Daoy (cell line): Measurements from ENCODE around the gene STIP1. TPM values are rescaled to one million over a fixed set of nuclear protein-coding genes. Genes with fewer than 3 reads are reported as not detected.

ENCODE experiments used
- DNase-seq: peaks from one replicate; pipeline ENCODE4 v3.0.0-alpha.2; 2015; ENCODE audit warnings: low read depth
- total RNA-seq: library from RNA; depleted of rRNA; stranded (reverse); fragments of >200 nt; shearing (Covaris generic); gene quantifications from 2 replicates; pipeline ENCODE4 v1.2.3, GENCODE V29; 2014

STIP1 gene
- total RNA-seq, 1 experiment from 2014 or later = 283 TPM

- DNase-seq = no peak
These were observed 36.7 kb downstream of the STIP1 start for GRCh38 chr11:64222651-64223000.

- DNase-seq = no peak
These were observed 37.2 kb downstream of the STIP1 start for GRCh38 chr11:64223001-64223651.

GRCh38 chr11:64224151-64224890, 38.4 kb downstream of the STIP1 start:
- DNase-seq = peak; percentile 76

GRCh38 chr11:64224891-64225607, 39.1 kb downstream of the STIP1 start:
- DNase-seq = no peak

- DNase-seq = peak; percentile 88
These were observed 39.9 kb downstream of the STIP1 start, which contains the start of the genes NUDT22 and TRPT1 for GRCh38 chr11:64225608-64226506. Gene NUDT22, plus strand, starts transcription at chr11:64226274. Its CDS starts 379 bp downstream, at chr11:64226653. Gene TRPT1, minus strand, starts transcription at chr11:64226186. Its CDS starts 326 bp downstream, at chr11:64225860.

GRCh38 chr11:64226507-64227051, 40.6 kb downstream of the STIP1 start:
- DNase-seq = peak; percentile 48

- DNase-seq = no peak
These were observed 41.5 kb downstream of the STIP1 start for GRCh38 chr11:64227405-64227956.

- no peak for DNase-seq
These were observed 43.2 kb downstream of the STIP1 start for GRCh38 chr11:64229090-64229743.

- DNase-seq = no peak
These were observed 43.8 kb downstream of the STIP1 start for GRCh38 chr11:64229744-64230170.

- peak; percentile 93 for DNase-seq
These were observed 44.4 kb downstream of the STIP1 start, which contains the start of gene DNAJC4 for GRCh38 chr11:64230171-64230984. Gene DNAJC4, plus strand, starts transcription at chr11:64230548. Its CDS starts 307 bp downstream, at chr11:64230855.

- DNase-seq = no peak
These were observed 45.0 kb downstream of the STIP1 start for GRCh38 chr11:64230985-64231365.

GRCh38 chr11:64231546-64231945, 45.6 kb downstream of the STIP1 start:
- no peak for DNase-seq

- DNase-seq = no peak
These were observed 46.4 kb downstream of the STIP1 start for GRCh38 chr11:64232182-64232966.

GRCh38 chr11:64232967-64233315, 47.0 kb downstream of the STIP1 start:
- no peak for DNase-seq

GRCh38 chr11:64233913-64234586, 48.1 kb downstream of the STIP1 start, which contains the start of gene VEGFB:
Gene VEGFB, plus strand, starts transcription at chr11:64234584. Its CDS starts 250 bp downstream, at chr11:64234834.
- peak; percentile 71 for DNase-seq

- peak; percentile 54 for DNase-seq
These were observed 48.8 kb downstream of the STIP1 start for GRCh38 chr11:64234647-64235379.
